Lung (tissue), 12 donors: ENCODE data around the gene DCLK2. TPM values are rescaled to one million over a fixed set of nuclear protein-coding genes. Genes with fewer than 3 reads are reported as not detected.

Experiments used
- ATAC-seq: fragments of 200-7000 bp; cut with Tn5 transposase; one replicate; pipeline ENCODE4 v1.9.1; 2020; ENCODE audit warnings: moderate number of reproducible peaks; ENCODE audit not compliant: insufficient read depth, low FRiP score
- DNase-seq, 3 donors: peaks; one replicate each; pipeline ENCODE4 v3.0.0-alpha.2; 2013 to 2017
- H3K27ac ChIP-seq, 2 donors: one replicate each; pipeline ENCODE4 v1.5.1; 2013; ENCODE audit warnings: mild to moderate bottlenecking in 2 of 2, moderate library complexity in 2 of 2, control low read depth in 1 of 2, inconsistent platforms in 1 of 2, low read depth in 1 of 2, low read length in 1 of 2
- H3K27me3 ChIP-seq, 3 donors: one replicate each; pipeline ENCODE4 v1.5.1; 2013; ENCODE audit warnings: low read length in 2 of 3; ENCODE audit not compliant: control insufficient read depth in 3 of 3, insufficient read depth in 3 of 3
- H3K36me3 ChIP-seq, 4 donors: one replicate each; pipeline ENCODE4 v1.5.1; 2013; ENCODE audit warnings: low read length in 4 of 4, mild to moderate bottlenecking in 1 of 4, moderate library complexity in 1 of 4; ENCODE audit not compliant: control insufficient read depth in 4 of 4, insufficient read depth in 4 of 4
- H3K4me1 ChIP-seq, 5 donors: one replicate each; pipeline ENCODE4 v1.5.1; 2013; ENCODE audit warnings: low read length in 5 of 5, mild to moderate bottlenecking in 2 of 5, moderate library complexity in 1 of 5; ENCODE audit not compliant: control insufficient read depth in 5 of 5, insufficient read depth in 5 of 5
- H3K4me3 ChIP-seq: one replicate; pipeline ENCODE4 v1.5.1; 2013; ENCODE audit warnings: mild to moderate bottlenecking, control low read depth, moderate library complexity
- H3K9ac ChIP-seq, 2 donors: one replicate each; pipeline ENCODE4 v1.5.1; 2013; ENCODE audit warnings: low read length in 2 of 2, control low read depth in 1 of 2; ENCODE audit not compliant: insufficient read depth in 1 of 2
- H3K9me3 ChIP-seq, 4 donors: one replicate each; pipeline ENCODE4 v1.5.1; 2013; ENCODE audit warnings: low read length in 3 of 4, mild to moderate bottlenecking in 1 of 4, moderate library complexity in 1 of 4; ENCODE audit not compliant: control insufficient read depth in 4 of 4, insufficient read depth in 3 of 4
- CTCF ChIP-seq: IDR thresholded peaks from 2 replicates; pipeline ENCODE4 v1.5.1; 2012; ENCODE audit warnings: mild to moderate bottlenecking; ENCODE audit errors: control extremely low read depth, extremely low read depth
- WGBS, 2 donors: extraction: QIAGEN DNeasy Blood & Tissue Kit; methylation state at CpG; one replicate each; pipeline ENCODE4 v1.1.7; 2013; 5-methylcytosine and 5-hydroxymethylcytosine counted together
- polyA plus RNA-seq, 2 donors: library from polyadenylated mRNA; stranded (reverse); fragments of 200-250 nt; gene quantifications; one replicate each; pipeline ENCODE4 v1.2.1, GENCODE V29; 2013
- total RNA-seq, 2 donors: library from RNA; depleted of rRNA in 1 of 2; stranded (reverse); fragments of >200 nt in 1 of 2; gene quantifications; one replicate each; pipeline ENCODE4 v1.2.1, GENCODE V29; 2014 to 2021
- donor health status: control.
- donor health status: control.
- donor health status: Bipolar disorder and iron deficiency.
- donor health status: healthy.
- donor health status: DM: yes; HTN: yes; CAD: no.

DCLK2 gene
- total and polyA plus RNA-seq, 4 donors = 1.4 to 11.8 (median 2.7) TPM

- Histone ChIP-seq H3K9ac (no peak overlapping the region), H3K27me3 (no peaks in the 10 kb centered on the region)
- TF ChIP-seq CTCF = no peak
These were observed 156.0 kb downstream of the DCLK2 start for GRCh38 chr4:150234246-150234645.

GRCh38 chr4:150235317-150235716, 157.1 kb downstream of the DCLK2 start:
- Histone ChIP-seq H3K27ac (no peak overlapping the region), H3K9me3 (no peaks in the 10 kb centered on the region), H3K4me3 (no peak overlapping the region), H3K4me1 (peaks cover 0 to 37% (median 12%) of the 10 kb centered on the region in 5 donors), H3K9ac (no peak overlapping the region), H3K27me3 (no peaks in the 10 kb centered on the region), H3K36me3 (peaks cover 0 to 7% (median 2%) of the 10 kb centered on the region in 4 donors)
- no peak for DNase-seq
- ATAC-seq = no peak
- WGBS, 2 donors = 90 to 93% methylated on average over 5 of the region's 5 CpGs
- no peak for TF ChIP-seq CTCF

More at GRCh38 chr4:150234246-150234645, 156.0 kb downstream of the DCLK2 start:
- peaks cover 0 to 7% (median 2%) of the 10 kb centered on the region in 4 donors for H3K36me3 ChIP-seq
- WGBS, 2 donors = 92 to 94% methylated on average over 5 of the region's 5 CpGs
- no peaks in the 10 kb centered on the region for H3K9me3 ChIP-seq
- ATAC-seq = no peak
- H3K4me1 ChIP-seq = peaks cover 0 to 46% (median 12%) of the 10 kb centered on the region in 5 donors
- no peak overlapping the region for H3K27ac ChIP-seq
- DNase-seq = no peak
- no peak overlapping the region for H3K4me3 ChIP-seq

GRCh38 chr4:150235808-150236271, 157.6 kb downstream of the DCLK2 start:
- DNase-seq (no peak), ATAC-seq (no peak)
- Histone ChIP-seq H3K36me3 (peaks cover 0 to 7% (median 2%) of the 10 kb centered on the region in 4 donors), H3K27ac (no peak overlapping the region), H3K9ac (no peak overlapping the region), H3K27me3 (no peaks in the 10 kb centered on the region), H3K4me1 (peaks cover 0 to 32% (median 12%) of the 10 kb centered on the region in 5 donors), H3K9me3 (no peaks in the 10 kb centered on the region), H3K4me3 (no peak overlapping the region)
- TF ChIP-seq CTCF = no peak
- 74 to 88% methylated on average over 6 of the region's 6 CpGs for WGBS, 2 donors

GRCh38 chr4:150236626-150237025, 158.4 kb downstream of the DCLK2 start:
- DNase-seq (no peak), ATAC-seq (no peak)
- H3K36me3 ChIP-seq = peaks cover 0 to 7% (median 2%) of the 10 kb centered on the region in 4 donors
- H3K4me3 ChIP-seq = no peak overlapping the region
- H3K9me3 ChIP-seq = no peaks in the 10 kb centered on the region
- no peak for TF ChIP-seq CTCF
- peaks cover 0 to 24% (median 12%) of the 10 kb centered on the region in 5 donors for H3K4me1 ChIP-seq
- H3K27ac ChIP-seq = no peak overlapping the region
- no peaks in the 10 kb centered on the region for H3K27me3 ChIP-seq
- no peak overlapping the region for H3K9ac ChIP-seq
